Urothelium cell line (cell line): ENCODE data around the gene BRD4.

Source experiments
- DNase-seq: peaks from one replicate; pipeline ENCODE4 v3.0.0; 2011; ENCODE audit warnings: low spot score, mixed read lengths
- FAIRE-seq: peaks from 2 replicates; lab custom pipeline; 2011; peaks lifted over from hg19 to GRCh38; lab: Jason Lieb, UNC

BRD4 gene

GRCh38 chr19:15317392-15318071, 14.8 kb downstream of the BRD4 start:
- no peak for FAIRE-seq

GRCh38 chr19:15316498-15316897, 15.8 kb downstream of the BRD4 start:
- FAIRE-seq, result no peak
- no peak for DNase-seq

More at GRCh38 chr19:15317392-15318071, 14.8 kb downstream of the BRD4 start:
- DNase-seq, result no peak

- FAIRE-seq (no peak), DNase-seq (no peak)
Observed at GRCh38 chr19:15315101-15315500, 17.2 kb downstream of the BRD4 start.

- DNase-seq, result no peak
- FAIRE-seq, result no peak
Observed at GRCh38 chr19:15313649-15314279, 18.6 kb downstream of the BRD4 start.

- DNase-seq (no peak), FAIRE-seq (no peak)
Observed at GRCh38 chr19:15307169-15307568, 25.2 kb downstream of the BRD4 start.

GRCh38 chr19:15305582-15306334, 26.6 kb downstream of the BRD4 start:
- DNase-seq (no peak), FAIRE-seq (no peak)

GRCh38 chr19:15304140-15304705, 28.1 kb downstream of the BRD4 start:
- DNase-seq, result no peak
- FAIRE-seq, result no peak

- FAIRE-seq, result no peak
Observed at GRCh38 chr19:15303105-15303780, 29.1 kb downstream of the BRD4 start.

GRCh38 chr19:15300533-15301197, 31.7 kb downstream of the BRD4 start:
- FAIRE-seq, result no peak
- DNase-seq, result no peak

More at GRCh38 chr19:15303105-15303780, 29.1 kb downstream of the BRD4 start:
- no peak for DNase-seq

GRCh38 chr19:15299568-15300409, 32.5 kb downstream of the BRD4 start:
- FAIRE-seq (no peak), DNase-seq (no peak)

GRCh38 chr19:15298847-15299567, 33.3 kb downstream of the BRD4 start:
- DNase-seq (no peak), FAIRE-seq (no peak)

- DNase-seq, result no peak
- FAIRE-seq, result no peak
Observed at GRCh38 chr19:15297416-15298224, 34.7 kb downstream of the BRD4 start.

GRCh38 chr19:15296841-15297415, 35.4 kb downstream of the BRD4 start:
- DNase-seq, result no peak
- FAIRE-seq, result no peak

GRCh38 chr19:15296353-15296752, 36.0 kb downstream of the BRD4 start:
- FAIRE-seq (no peak), DNase-seq (no peak)

GRCh38 chr19:15294561-15294990, 37.8 kb downstream of the BRD4 start:
- DNase-seq, result no peak
- FAIRE-seq, result no peak

GRCh38 chr19:15293781-15294491, 38.4 kb downstream of the BRD4 start:
- FAIRE-seq (no peak), DNase-seq (no peak)
